Fibroblast of the aortic adventitia (primary cell): ENCODE data around the gene TSTD2. TPM values are rescaled to one million over a fixed set of nuclear protein-coding genes. Genes with fewer than 3 reads are reported as not detected.

Experiments used
- DNase-seq: peaks from one replicate; pipeline ENCODE4 v3.0.0-alpha.2; 2010; ENCODE audit warnings: low read depth
- H3K4me3 ChIP-seq: 2 replicates; pipeline ENCODE4 v1.5.1; 2011; ENCODE audit warnings: low read depth, mild to moderate bottlenecking, control low read depth, low read length, moderate library complexity
- CTCF ChIP-seq: IDR thresholded peaks from 2 replicates; pipeline ENCODE4 v1.5.1; 2011; ENCODE audit warnings: mild to moderate bottlenecking, low read length, control low read depth, inconsistent platforms; ENCODE audit not compliant: insufficient read depth
- total RNA-seq: library from RNA; depleted of rRNA; stranded (reverse); fragments of >200 nt; gene quantifications from 2 replicates; pipeline ENCODE4 v1.2.3, GENCODE V29; 2012; ENCODE audit warnings: low replicate concordance

The TSTD2 gene
- total RNA-seq, 1 donor = 17.6 TPM

GRCh38 chr9:97570899-97571298 is 62.3 kb downstream of the TSTD2 start:
- DNase-seq = no peak
- no peak for TF ChIP-seq CTCF

GRCh38 chr9:97568461-97569275 is 64.5 kb downstream of the TSTD2 start:
- no peak overlapping the region for H3K4me3 ChIP-seq
- no peak for DNase-seq
- TF ChIP-seq CTCF = no peak

More at GRCh38 chr9:97570899-97571298, 62.3 kb downstream of the TSTD2 start:
- H3K4me3 ChIP-seq = no peak overlapping the region

- TF ChIP-seq CTCF = no peak
- H3K4me3 ChIP-seq = no peak overlapping the region
- DNase-seq = no peak
These were observed 65.3 kb downstream of the TSTD2 start for GRCh38 chr9:97567894-97568202.

- TF ChIP-seq CTCF = no peak
These were observed 65.8 kb downstream of the TSTD2 start for GRCh38 chr9:97567182-97567893.

GRCh38 chr9:97565262-97565661 is 67.9 kb downstream of the TSTD2 start:
- H3K4me3 ChIP-seq = no peak overlapping the region
- TF ChIP-seq CTCF = no peak
- no peak for DNase-seq

More at GRCh38 chr9:97567182-97567893, 65.8 kb downstream of the TSTD2 start:
- H3K4me3 ChIP-seq = no peak overlapping the region
- no peak for DNase-seq

- DNase-seq = peak; percentile 83
- no peak overlapping the region for H3K4me3 ChIP-seq
- TF ChIP-seq CTCF = no peak
These were observed 68.6 kb downstream of the TSTD2 start for GRCh38 chr9:97564291-97565175.
